Measurements from ENCODE around the gene SHTN1. TPM values are rescaled to one million over a fixed set of nuclear protein-coding genes. Genes with fewer than 3 reads are reported as not detected.

The SHTN1 gene
- total RNA-seq, 2 donors from 2014 or later, result 24.7 to 37.1 TPM

- WGBS, 2 donors, result 88 to 91% methylated on average over 3 of the region's 3 CpGs
- Histone ChIP-seq H3K27me3 (no peaks in the 10 kb centered on the region), H3K4me3 (no peak overlapping the region), H3K27ac (no peak overlapping the region), H3K36me3 (replicated peaks in 1 of 2; ENCODE audit: insufficient read depth in 1 of 2, low read depth in 2 of 2) (peaks cover 0 to 9% of the 10 kb centered on the region in 2 donors), H3K9me3 (no peaks in the 10 kb centered on the region), H3K4me1 (no peaks in the 10 kb centered on the region)
- TF ChIP-seq CTCF (IDR thresholded peaks at IDR 0.05) (no peak), POLR2A (IDR thresholded peaks at IDR 0.05) (no peak)
- intact Hi-C loops (cut with DNase I), result no loop called here
- DNase-seq, result no peak
- no peak for ATAC-seq
Observed at GRCh38 chr10:116926426-116926825, 78.6 kb downstream of the SHTN1 start.

GRCh38 chr10:116925056-116925455 is 79.9 kb downstream of the SHTN1 start:
- WGBS, 2 donors, result 85 to 96% methylated on average over 3 of the region's 3 CpGs
- peaks cover 4 to 19% of the 10 kb centered on the region in 2 donors for H3K36me3 ChIP-seq (replicated peaks in 1 of 2; ENCODE audit: insufficient read depth in 1 of 2, low read depth in 2 of 2)
- TF ChIP-seq POLR2A (IDR thresholded peaks at IDR 0.05), result no peak
- no peak for TF ChIP-seq CTCF (IDR thresholded peaks at IDR 0.05)
- H3K4me1 ChIP-seq, result no peaks in the 10 kb centered on the region
- intact Hi-C loops (cut with DNase I), result no loop called here
- H3K4me3 ChIP-seq, result no peak overlapping the region
- no peaks in the 10 kb centered on the region for H3K27me3 ChIP-seq
- H3K27ac ChIP-seq, result no peak overlapping the region
- ATAC-seq (no peak), DNase-seq (no peak)
- no peaks in the 10 kb centered on the region for H3K9me3 ChIP-seq

GRCh38 chr10:116919706-116920105 is 85.3 kb downstream of the SHTN1 start:
- 47 to 48% methylated on average over 2 of the region's 2 CpGs for WGBS, 2 donors
- Histone ChIP-seq H3K4me1 (no peaks in the 10 kb centered on the region), H3K27ac (no peak overlapping the region), H3K9me3 (no peaks in the 10 kb centered on the region), H3K4me3 (no peak overlapping the region), H3K36me3 (replicated peaks in 1 of 2; ENCODE audit: insufficient read depth in 1 of 2, low read depth in 2 of 2) (peaks cover 6 to 14% of the 10 kb centered on the region in 2 donors), H3K27me3 (no peaks in the 10 kb centered on the region)
- no peak for TF ChIP-seq POLR2A (IDR thresholded peaks at IDR 0.05)
- TF ChIP-seq CTCF (IDR thresholded peaks at IDR 0.05), result no peak
- DNase-seq, result no peak
- intact Hi-C loops (cut with DNase I), result no loop called here
- ATAC-seq, result no peak

- WGBS, 2 donors, result 85 to 96% methylated on average over 2 of the region's 2 CpGs
- intact Hi-C loops (cut with DNase I), result no loop called here
- no peak overlapping the region for H3K4me3 ChIP-seq
- no peak overlapping the region for H3K27ac ChIP-seq
- no peak for ATAC-seq
- no peaks in the 10 kb centered on the region for H3K9me3 ChIP-seq
- peaks cover 6 to 14% of the 10 kb centered on the region in 2 donors for H3K36me3 ChIP-seq (replicated peaks in 1 of 2; ENCODE audit: insufficient read depth in 1 of 2, low read depth in 2 of 2)
- TF ChIP-seq POLR2A (IDR thresholded peaks at IDR 0.05) (no peak), CTCF (IDR thresholded peaks at IDR 0.05) (no peak)
- DNase-seq, result no peak
- H3K4me1 ChIP-seq, result no peaks in the 10 kb centered on the region
- H3K27me3 ChIP-seq, result no peaks in the 10 kb centered on the region
Observed at GRCh38 chr10:116919164-116919563, 85.8 kb downstream of the SHTN1 start.

- Histone ChIP-seq H3K9me3 (no peaks in the 10 kb centered on the region), H3K4me3 (no peak overlapping the region), H3K4me1 (no peaks in the 10 kb centered on the region), H3K27me3 (no peaks in the 10 kb centered on the region), H3K27ac (no peak overlapping the region), H3K36me3 (replicated peaks in 1 of 2; ENCODE audit: insufficient read depth in 1 of 2, low read depth in 2 of 2) (peaks cover 6 to 17% of the 10 kb centered on the region in 2 donors)
- DNase-seq (no peak), ATAC-seq (no peak)
- TF ChIP-seq CTCF (IDR thresholded peaks at IDR 0.05), result no peak
- TF ChIP-seq POLR2A (IDR thresholded peaks at IDR 0.05), result no peak
- WGBS, 2 donors, result 98% methylated on average over 2 of the region's 2 CpGs
- intact Hi-C loops (cut with DNase I), result no loop called here
Observed at GRCh38 chr10:116918583-116918982, 86.4 kb downstream of the SHTN1 start.
